Measurements from ENCODE around the gene FGD4.

Gene FGD4

DNA sequence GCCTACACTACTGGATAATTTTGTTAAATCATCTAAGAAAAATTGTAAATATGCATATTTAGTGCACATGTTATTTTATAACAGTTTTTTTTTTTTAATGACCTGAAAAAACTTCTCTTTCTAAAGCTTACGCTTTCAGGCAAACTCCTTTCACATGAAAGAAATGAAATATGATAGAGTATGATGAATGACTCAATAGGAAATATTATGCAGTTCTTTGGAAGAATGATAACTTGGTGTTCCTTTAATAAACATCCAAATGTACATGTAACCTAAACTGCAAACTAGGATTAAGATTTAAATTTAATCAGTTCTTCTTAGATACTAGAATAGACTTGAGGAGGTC, 136.6 kb downstream of the FGD4 start:
- no peak for DNase-seq (ENCODE audit: low read depth)
- H3K4me3 ChIP-seq (ENCODE audit: low read depth, low read length) = no peak overlapping the region
- TF ChIP-seq POLR2A (IDR thresholded peaks at IDR 0.05; ENCODE audit: extremely low read depth, insufficient read length) (no peak), MYC (IDR thresholded peaks at IDR 0.05; ENCODE audit: low read depth, low read length) (no peak)
- TF ChIP-seq, protein P1, sequence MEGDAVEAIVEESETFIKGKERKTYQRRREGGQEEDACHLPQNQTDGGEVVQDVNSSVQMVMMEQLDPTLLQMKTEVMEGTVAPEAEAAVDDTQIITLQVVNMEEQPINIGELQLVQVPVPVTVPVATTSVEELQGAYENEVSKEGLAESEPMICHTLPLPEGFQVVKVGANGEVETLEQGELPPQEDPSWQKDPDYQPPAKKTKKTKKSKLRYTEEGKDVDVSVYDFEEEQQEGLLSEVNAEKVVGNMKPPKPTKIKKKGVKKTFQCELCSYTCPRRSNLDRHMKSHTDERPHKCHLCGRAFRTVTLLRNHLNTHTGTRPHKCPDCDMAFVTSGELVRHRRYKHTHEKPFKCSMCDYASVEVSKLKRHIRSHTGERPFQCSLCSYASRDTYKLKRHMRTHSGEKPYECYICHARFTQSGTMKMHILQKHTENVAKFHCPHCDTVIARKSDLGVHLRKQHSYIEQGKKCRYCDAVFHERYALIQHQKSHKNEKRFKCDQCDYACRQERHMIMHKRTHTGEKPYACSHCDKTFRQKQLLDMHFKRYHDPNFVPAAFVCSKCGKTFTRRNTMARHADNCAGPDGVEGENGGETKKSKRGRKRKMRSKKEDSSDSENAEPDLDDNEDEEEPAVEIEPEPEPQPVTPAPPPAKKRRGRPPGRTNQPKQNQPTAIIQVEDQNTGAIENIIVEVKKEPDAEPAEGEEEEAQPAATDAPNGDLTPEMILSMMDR (IDR thresholded peaks at IDR 0.05; ENCODE audit: low read depth, low read length) = no peak
- TF ChIP-seq, protein P2, sequence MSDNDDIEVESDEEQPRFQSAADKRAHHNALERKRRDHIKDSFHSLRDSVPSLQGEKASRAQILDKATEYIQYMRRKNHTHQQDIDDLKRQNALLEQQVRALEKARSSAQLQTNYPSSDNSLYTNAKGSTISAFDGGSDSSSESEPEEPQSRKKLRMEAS (IDR thresholded peaks at IDR 0.05; ENCODE audit: low read depth, low read length) = no peak

DNA sequence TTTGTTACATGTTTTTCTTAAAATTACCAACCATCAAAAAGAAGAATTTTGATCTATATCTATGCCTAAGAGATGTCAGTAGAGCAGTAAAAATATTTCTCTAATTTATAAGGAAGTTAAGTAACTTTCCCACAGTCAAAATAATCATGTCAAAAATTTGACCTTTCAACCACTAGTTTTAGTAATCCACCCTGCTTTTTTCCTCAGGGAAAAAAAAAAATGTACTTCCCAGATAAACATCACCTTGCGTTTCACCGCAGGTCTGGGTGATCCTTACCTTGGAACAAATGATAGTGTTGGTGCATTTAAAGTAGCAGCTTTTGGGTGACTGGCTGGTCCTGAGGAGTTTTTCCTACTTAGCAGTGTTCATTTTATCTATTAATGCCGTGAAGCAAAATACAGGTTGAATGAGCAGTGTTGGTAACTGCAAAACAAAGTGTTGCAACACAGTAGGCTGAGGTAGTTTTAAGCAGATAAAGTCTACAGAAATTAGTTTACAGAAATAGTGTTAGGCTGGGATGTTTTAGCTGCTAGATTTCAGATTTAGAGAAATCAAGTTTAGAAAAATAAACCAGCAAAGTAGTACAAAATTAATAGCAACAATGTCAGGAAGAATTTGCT, 142.5 kb downstream of the FGD4 start:
- DNase-seq (ENCODE audit: low read depth) = peak; percentile 43
- TF ChIP-seq MYC (IDR thresholded peaks at IDR 0.05; ENCODE audit: low read depth, low read length) = no peak
- TF ChIP-seq, protein P2 (IDR thresholded peaks at IDR 0.05; ENCODE audit: low read depth, low read length) = no peak
- TF ChIP-seq, protein P1 (IDR thresholded peaks at IDR 0.05; ENCODE audit: low read depth, low read length) = no peak
- no peak for TF ChIP-seq POLR2A (IDR thresholded peaks at IDR 0.05; ENCODE audit: extremely low read depth, insufficient read length)
- no peak overlapping the region for H3K4me3 ChIP-seq (ENCODE audit: low read depth, low read length)

DNA sequence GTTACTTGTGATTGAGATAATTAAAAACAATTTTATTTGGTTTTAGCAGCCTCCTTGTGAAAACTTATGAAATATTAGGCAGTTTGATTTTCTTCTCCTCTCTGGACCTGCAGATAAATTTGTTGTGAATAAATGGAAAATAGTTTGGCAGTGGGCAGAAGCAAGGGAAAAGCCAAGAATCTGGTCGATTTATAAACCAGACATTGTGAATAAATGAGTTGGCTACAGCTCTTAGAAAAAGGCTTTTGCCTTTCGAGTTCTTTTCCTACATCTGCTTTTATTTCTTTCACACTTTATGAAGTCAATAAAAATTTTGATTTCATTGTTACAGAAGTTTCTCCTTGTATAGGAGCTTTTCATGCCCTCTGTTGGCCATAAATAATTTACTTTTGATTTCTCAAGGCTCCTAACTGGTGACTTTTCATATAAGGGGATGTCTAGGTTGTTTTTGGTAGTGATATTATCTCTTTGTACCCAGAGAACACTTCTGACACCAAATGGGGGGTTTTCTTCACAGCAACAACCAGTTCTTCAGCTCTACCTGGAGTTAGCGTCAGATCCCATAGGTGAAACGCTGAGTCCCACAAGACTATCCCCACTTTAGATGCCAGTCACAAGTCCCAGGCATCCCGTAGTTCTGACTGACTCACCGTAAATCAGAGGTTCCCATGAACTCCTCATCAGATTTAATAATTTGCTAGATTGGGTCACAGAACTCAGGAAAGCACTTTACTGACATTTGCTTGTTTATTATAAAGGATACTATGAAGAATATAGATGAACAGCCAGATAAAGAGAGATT, 143.3 kb downstream of the FGD4 start:
- no peak for DNase-seq (ENCODE audit: low read depth)
- TF ChIP-seq MYC (IDR thresholded peaks at IDR 0.05; ENCODE audit: low read depth, low read length) = no peak
- no peak for TF ChIP-seq POLR2A (IDR thresholded peaks at IDR 0.05; ENCODE audit: extremely low read depth, insufficient read length)
- TF ChIP-seq, protein P1 (IDR thresholded peaks at IDR 0.05; ENCODE audit: low read depth, low read length) = no peak
- TF ChIP-seq, protein P2 (IDR thresholded peaks at IDR 0.05; ENCODE audit: low read depth, low read length) = no peak
- H3K4me3 ChIP-seq (ENCODE audit: low read depth, low read length) = no peak overlapping the region

DNA sequence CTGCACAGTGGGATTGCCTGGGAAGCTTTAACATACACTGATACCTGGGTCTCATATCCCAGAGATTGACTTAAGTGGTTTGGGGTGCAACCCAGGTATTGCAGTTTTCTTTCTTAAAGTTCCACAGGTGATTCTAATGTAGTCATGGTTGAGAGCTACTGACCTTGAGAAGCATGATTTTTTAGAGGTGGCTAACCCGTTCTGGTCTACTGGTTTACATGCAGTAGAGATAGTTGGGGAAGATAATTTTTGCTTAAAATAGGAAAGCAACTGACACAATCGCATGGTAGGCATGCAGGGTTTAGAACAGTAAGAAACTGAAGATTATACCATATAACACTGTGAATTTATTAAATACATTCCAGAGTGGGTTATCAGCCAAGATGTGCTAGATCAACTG, 145.5 kb downstream of the FGD4 start:
- TF ChIP-seq, protein P1 (IDR thresholded peaks at IDR 0.05; ENCODE audit: low read depth, low read length) = no peak
- TF ChIP-seq POLR2A (IDR thresholded peaks at IDR 0.05; ENCODE audit: extremely low read depth, insufficient read length) (no peak), MYC (IDR thresholded peaks at IDR 0.05; ENCODE audit: low read depth, low read length) (no peak)
- TF ChIP-seq, protein P2 (IDR thresholded peaks at IDR 0.05; ENCODE audit: low read depth, low read length) = no peak
- no peak overlapping the region for H3K4me3 ChIP-seq (ENCODE audit: low read depth, low read length)
- DNase-seq (ENCODE audit: low read depth) = no peak

DNA sequence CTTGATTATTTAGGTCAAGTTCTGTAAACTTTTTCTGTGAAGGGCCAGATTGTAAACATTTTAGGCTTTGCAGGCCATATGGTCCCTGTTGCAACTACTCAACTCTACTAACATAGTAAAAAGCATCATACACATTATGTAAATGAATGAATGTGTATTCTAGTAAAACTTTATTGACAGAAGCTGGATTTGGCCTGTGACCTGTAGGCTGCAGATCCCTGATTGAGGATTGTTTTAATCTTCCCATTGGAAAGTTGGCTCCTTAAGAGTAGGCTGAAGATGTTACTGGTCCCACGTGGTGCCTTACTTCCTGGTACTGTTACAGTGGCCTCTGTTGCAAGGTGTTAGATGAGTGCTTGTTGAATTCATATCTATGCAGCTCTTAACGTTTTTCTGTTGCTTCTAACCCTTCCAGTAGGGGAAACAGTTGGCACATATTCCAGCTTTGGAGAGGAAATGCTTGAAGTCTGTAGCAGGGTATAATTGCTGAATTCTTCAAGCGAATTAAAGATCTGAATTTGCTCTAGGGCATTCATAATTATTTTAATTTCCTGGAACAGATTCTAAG, 146.1 kb downstream of the FGD4 start:
- no peak overlapping the region for H3K4me3 ChIP-seq (ENCODE audit: low read depth, low read length)
- TF ChIP-seq MYC (IDR thresholded peaks at IDR 0.05; ENCODE audit: low read depth, low read length) (peak; percentile 45), POLR2A (IDR thresholded peaks at IDR 0.05; ENCODE audit: extremely low read depth, insufficient read length) (no peak)
- TF ChIP-seq, protein P2 (IDR thresholded peaks at IDR 0.05; ENCODE audit: low read depth, low read length) = peak; percentile 57
- peak; percentile 36 for DNase-seq (ENCODE audit: low read depth)

DNA sequence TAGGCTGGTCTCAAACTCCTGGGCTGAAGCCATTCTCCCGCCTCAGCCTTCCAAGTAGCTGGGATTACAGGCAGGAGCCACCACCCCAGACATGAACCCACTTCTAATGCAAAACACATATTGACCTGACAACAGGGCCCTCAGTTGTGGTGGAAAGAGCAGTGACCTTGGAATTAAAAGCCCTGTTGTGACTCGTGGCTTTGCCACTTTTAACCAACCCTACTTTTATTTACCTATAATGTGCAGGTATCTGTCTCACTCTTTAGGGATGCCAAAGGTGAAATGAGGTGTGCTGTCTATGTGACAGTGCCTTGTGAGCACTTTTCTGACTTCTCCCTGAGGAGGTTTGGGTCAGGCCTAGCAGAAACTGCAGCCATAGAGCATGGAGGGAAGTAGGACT, 146.9 kb downstream of the FGD4 start:
- TF ChIP-seq, protein P1 (IDR thresholded peaks at IDR 0.05; ENCODE audit: low read depth, low read length) = no peak
- TF ChIP-seq, protein P2 (IDR thresholded peaks at IDR 0.05; ENCODE audit: low read depth, low read length) = no peak
- TF ChIP-seq POLR2A (IDR thresholded peaks at IDR 0.05; ENCODE audit: extremely low read depth, insufficient read length) (no peak), MYC (IDR thresholded peaks at IDR 0.05; ENCODE audit: low read depth, low read length) (no peak)
- no peak for DNase-seq (ENCODE audit: low read depth)
- no peak overlapping the region for H3K4me3 ChIP-seq (ENCODE audit: low read depth, low read length)

Measured in NB4 (cell line).